ENCODE measurements around the gene ELOVL2.

The ELOVL2 gene

DNA sequence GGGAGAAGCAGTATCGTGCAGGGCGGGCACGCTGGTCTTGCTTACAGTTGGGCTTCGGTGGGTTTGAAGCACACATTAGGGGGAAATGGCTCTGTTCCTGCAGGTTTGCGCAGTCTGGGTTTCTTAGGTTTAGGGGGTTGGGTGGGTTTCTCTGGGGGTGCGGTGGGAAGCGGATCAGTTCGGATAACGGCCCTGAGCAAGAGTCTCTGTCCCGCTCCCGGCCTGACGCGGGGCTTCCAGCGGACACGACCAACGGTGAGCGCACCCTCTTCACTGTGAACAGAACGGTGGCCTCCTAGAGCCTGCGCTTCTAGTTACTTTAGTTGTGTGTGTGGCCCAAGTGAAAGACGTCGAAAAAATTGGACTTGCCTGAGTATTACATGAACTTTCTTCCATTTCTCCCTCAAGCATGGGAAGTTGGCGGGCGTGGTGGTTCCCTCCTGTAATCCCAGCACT lies 635 bp upstream of the ELOVL2 start:
- Histone ChIP-seq H3K36me3 (ENCODE audit: low read depth) (no peaks in the 10 kb centered on the region), H3K27me3 (ENCODE audit: insufficient read depth, poor library complexity, severe bottlenecking) (peaks cover 47% of the 10 kb centered on the region), H3K4me1 (ENCODE audit: insufficient read depth, poor library complexity, severe bottlenecking) (no peaks in the 10 kb centered on the region), H3K4me3 (ENCODE audit: severe bottlenecking) (peak overlapping the region; percentile 43), H3K9me3 (ENCODE audit: severe bottlenecking) (no peaks in the 10 kb centered on the region), H3K27ac (ENCODE audit: poor library complexity, severe bottlenecking) (no peak overlapping the region)
- DNase-seq (ENCODE audit: low spot score) (no peak), ATAC-seq (ENCODE audit: low read depth) (no peak)
- TF ChIP-seq, protein P1, sequence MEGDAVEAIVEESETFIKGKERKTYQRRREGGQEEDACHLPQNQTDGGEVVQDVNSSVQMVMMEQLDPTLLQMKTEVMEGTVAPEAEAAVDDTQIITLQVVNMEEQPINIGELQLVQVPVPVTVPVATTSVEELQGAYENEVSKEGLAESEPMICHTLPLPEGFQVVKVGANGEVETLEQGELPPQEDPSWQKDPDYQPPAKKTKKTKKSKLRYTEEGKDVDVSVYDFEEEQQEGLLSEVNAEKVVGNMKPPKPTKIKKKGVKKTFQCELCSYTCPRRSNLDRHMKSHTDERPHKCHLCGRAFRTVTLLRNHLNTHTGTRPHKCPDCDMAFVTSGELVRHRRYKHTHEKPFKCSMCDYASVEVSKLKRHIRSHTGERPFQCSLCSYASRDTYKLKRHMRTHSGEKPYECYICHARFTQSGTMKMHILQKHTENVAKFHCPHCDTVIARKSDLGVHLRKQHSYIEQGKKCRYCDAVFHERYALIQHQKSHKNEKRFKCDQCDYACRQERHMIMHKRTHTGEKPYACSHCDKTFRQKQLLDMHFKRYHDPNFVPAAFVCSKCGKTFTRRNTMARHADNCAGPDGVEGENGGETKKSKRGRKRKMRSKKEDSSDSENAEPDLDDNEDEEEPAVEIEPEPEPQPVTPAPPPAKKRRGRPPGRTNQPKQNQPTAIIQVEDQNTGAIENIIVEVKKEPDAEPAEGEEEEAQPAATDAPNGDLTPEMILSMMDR (IDR thresholded peaks at IDR 0.05; ENCODE audit: poor library complexity, severe bottlenecking) = peak; percentile 41

DNA sequence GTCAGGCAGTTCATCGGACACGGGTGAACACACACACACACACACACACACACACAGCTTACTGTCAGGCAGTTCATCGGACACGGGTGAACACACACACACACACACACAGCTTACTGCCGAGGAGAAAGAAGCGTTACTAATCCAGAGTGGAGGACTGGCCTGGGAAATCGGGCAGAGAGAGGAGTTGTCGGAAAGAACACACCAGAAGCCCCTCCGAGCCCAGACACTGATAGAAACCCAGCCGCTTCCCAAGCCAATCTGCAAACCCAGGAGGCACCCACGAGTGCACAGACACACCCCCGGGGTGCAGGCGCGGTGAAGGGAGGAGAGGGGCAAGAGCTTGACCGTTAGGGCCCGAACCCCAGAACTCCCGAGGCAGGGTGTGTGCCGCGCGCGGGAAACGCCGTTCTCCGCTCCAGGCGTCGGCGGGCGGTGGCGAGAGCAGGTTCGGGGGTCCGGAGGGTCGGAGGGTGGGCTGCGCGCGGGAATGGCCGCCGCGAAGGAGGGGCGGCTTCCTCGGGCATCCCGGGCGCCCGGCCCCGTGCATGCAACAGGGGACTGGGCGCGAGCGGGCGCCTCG lies 636 bp downstream of the ELOVL2 start:
- H3K27ac ChIP-seq (ENCODE audit: poor library complexity, severe bottlenecking) = no peak overlapping the region
- TF ChIP-seq, protein P1 (IDR thresholded peaks at IDR 0.05; ENCODE audit: poor library complexity, severe bottlenecking) = no peak
- peaks cover 47% of the 10 kb centered on the region for H3K27me3 ChIP-seq (ENCODE audit: insufficient read depth, poor library complexity, severe bottlenecking)
- ATAC-seq (ENCODE audit: low read depth) = no peak; the same call in 2 of the 3 replicates
- peak overlapping the region; percentile 43 for H3K4me3 ChIP-seq (ENCODE audit: severe bottlenecking)
- no peaks in the 10 kb centered on the region for H3K4me1 ChIP-seq (ENCODE audit: insufficient read depth, poor library complexity, severe bottlenecking)
- H3K9me3 ChIP-seq (ENCODE audit: severe bottlenecking) = no peaks in the 10 kb centered on the region
- DNase-seq (ENCODE audit: low spot score) = peak; percentile 56
- no peaks in the 10 kb centered on the region for H3K36me3 ChIP-seq (ENCODE audit: low read depth)

DNA sequence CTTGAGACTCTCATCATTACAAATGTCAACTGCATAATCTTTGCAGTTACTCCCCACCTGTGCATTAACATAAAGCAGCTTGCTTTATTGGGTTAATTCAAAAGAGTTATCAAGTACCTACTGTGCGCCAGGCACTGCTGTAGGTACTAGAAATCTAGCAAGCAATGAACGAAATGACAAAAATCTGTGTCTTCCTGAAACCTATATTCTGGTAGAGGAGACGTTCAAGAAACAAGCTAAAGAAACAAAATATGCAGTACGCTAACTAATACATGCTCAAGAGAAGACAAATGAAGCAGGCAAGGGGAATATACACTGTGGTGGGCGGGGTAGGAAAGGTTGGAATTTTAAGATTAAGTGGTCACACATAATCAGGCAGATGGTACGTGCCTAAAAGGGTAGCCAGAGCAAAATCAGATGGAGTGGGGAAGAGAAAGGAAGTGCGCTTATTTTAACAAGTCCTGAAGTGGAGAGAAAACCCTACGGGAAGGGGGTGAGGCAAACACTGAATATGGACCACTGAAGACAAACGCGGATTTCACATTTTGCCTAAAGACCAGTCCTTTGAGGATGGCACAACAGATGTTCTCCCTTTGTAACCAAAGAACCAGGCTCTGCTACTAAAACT lies 1.2 kb downstream of the ELOVL2 start:
- Histone ChIP-seq H3K9me3 (ENCODE audit: severe bottlenecking) (no peaks in the 10 kb centered on the region), H3K27ac (ENCODE audit: poor library complexity, severe bottlenecking) (no peak overlapping the region), H3K4me1 (ENCODE audit: insufficient read depth, poor library complexity, severe bottlenecking) (no peaks in the 10 kb centered on the region), H3K27me3 (ENCODE audit: insufficient read depth, poor library complexity, severe bottlenecking) (peaks cover 47% of the 10 kb centered on the region), H3K36me3 (ENCODE audit: low read depth) (no peaks in the 10 kb centered on the region), H3K4me3 (ENCODE audit: severe bottlenecking) (no peak overlapping the region)
- no peak for DNase-seq (ENCODE audit: low spot score)
- no peak for ATAC-seq (ENCODE audit: low read depth)
- TF ChIP-seq, protein P1 (IDR thresholded peaks at IDR 0.05; ENCODE audit: poor library complexity, severe bottlenecking) = no peak

GRCh38 chr6:11042025-11042749 lies 1.9 kb downstream of the ELOVL2 start:
- ATAC-seq (ENCODE audit: low read depth) = no peak

More at GRCh38 chr6:11042025-11042749, 1.9 kb downstream of the ELOVL2 start:
- TF ChIP-seq, protein P1 (IDR thresholded peaks at IDR 0.05; ENCODE audit: poor library complexity, severe bottlenecking) = no peak
- no peak overlapping the region for H3K4me3 ChIP-seq (ENCODE audit: severe bottlenecking)
- H3K36me3 ChIP-seq (ENCODE audit: low read depth) = no peaks in the 10 kb centered on the region
- H3K27me3 ChIP-seq (ENCODE audit: insufficient read depth, poor library complexity, severe bottlenecking) = peaks cover 47% of the 10 kb centered on the region
- H3K4me1 ChIP-seq (ENCODE audit: insufficient read depth, poor library complexity, severe bottlenecking) = no peaks in the 10 kb centered on the region
- DNase-seq (ENCODE audit: low spot score) = no peak
- no peak overlapping the region for H3K27ac ChIP-seq (ENCODE audit: poor library complexity, severe bottlenecking)
- H3K9me3 ChIP-seq (ENCODE audit: severe bottlenecking) = no peaks in the 10 kb centered on the region
